Sigmoid colon (tissue), 7 donors: Measurements from ENCODE around the gene PTGER2. TPM values are rescaled to one million over a fixed set of nuclear protein-coding genes. Genes with fewer than 3 reads are reported as not detected.

Experiments used
- DNase-seq: peaks from one replicate; pipeline ENCODE4 v3.0.0-alpha.2; 2019
- H3K27ac ChIP-seq, 4 donors: fragments of 200-600 bp; sonication (generic); one replicate each; pipeline ENCODE4 v1.5.1; 2016 to 2019; ENCODE audit warnings: mild to moderate bottlenecking in 1 of 4
- H3K27me3 ChIP-seq, 3 donors: fragments of 200-600 bp; sonication (generic); one replicate each; pipeline ENCODE4 v1.5.1; 2019; ENCODE audit warnings: mild to moderate bottlenecking in 1 of 3
- H3K36me3 ChIP-seq, 4 donors: fragments of 200-600 bp; sonication (generic); one replicate each; pipeline ENCODE4 v1.5.1; 2016 to 2019
- H3K4me1 ChIP-seq, 4 donors: fragments of 200-600 bp; sonication (generic); one replicate each; pipeline ENCODE4 v1.5.1; 2017 to 2019
- H3K4me3 ChIP-seq, 4 donors: fragments of 200-600 bp; sonication (generic); one replicate each; pipeline ENCODE4 v1.5.1; 2017 to 2019; ENCODE audit warnings: mild to moderate bottlenecking in 2 of 4, moderate library complexity in 1 of 4
- H3K9me3 ChIP-seq, 4 donors: fragments of 200-600 bp in 3 of 4; sonication (generic) in 3 of 4; one replicate each; pipeline versions ENCODE4 v1.5.1 to v1.6.1; 2013 to 2019
- EP300 ChIP-seq, 4 donors: sonication (generic); formaldehyde crosslinking; IDR thresholded peaks; one replicate each; pipeline ENCODE4 v1.6.1; 2017; ENCODE audit warnings: antibody characterized with exemption in 4 of 4
- POLR2A ChIP-seq, 2 donors: fragments of 450-650 bp; IDR thresholded peaks; one replicate each; pipeline ENCODE4 v1.6.1; 2016; ENCODE audit warnings: antibody characterized with exemption in 2 of 2, mild to moderate bottlenecking in 2 of 2, moderate library complexity in 2 of 2
- POLR2AphosphoS5 ChIP-seq, 4 donors: sonication (generic); formaldehyde crosslinking; IDR thresholded peaks; one replicate each; pipeline ENCODE4 v1.6.1; 2017; ENCODE audit warnings: antibody characterized with exemption in 4 of 4
- WGBS, 2 donors: extraction: QIAGEN DNeasy Blood & Tissue Kit; methylation state at CpG; one replicate each; pipeline ENCODE4 v1.1.7; 2013; 5-methylcytosine and 5-hydroxymethylcytosine counted together
- intact Hi-C: fragments of 100-400 bp; cut with DNase I; formaldehyde crosslinking; loops from one replicate; pipeline ENCODE4 v1.15.1; 2023
- polyA plus RNA-seq, 3 donors: library from polyadenylated mRNA; stranded (reverse); fragments of 200-250 nt; gene quantifications; one replicate each; pipeline ENCODE4 v1.2.3, GENCODE V29; 2013
- total RNA-seq, 4 donors: library from RNA; depleted of rRNA; stranded (reverse); fragments of >200 nt; gene quantifications; one replicate each; pipeline ENCODE4 v1.1.0, GENCODE V29; 2016
- TF ChIP-seq, protein P1 (sequence below), 4 experiments: fragments of 450-650 bp in 3 of 4; fragments of 200-600 bp in 1 of 4; IDR thresholded peaks; one replicate each; pipeline ENCODE4 v1.5.1; 2016 to 2019; ENCODE audit warnings: antibody characterized with exemption in 4 of 4, mild to moderate bottlenecking in 3 of 4, moderate library complexity in 2 of 4
- donor health status: healthy with polysubstance abuse.
- donor health status: Bipolar disorder and iron deficiency.
- donor health status: healthy.

PTGER2 gene
- total and polyA plus RNA-seq, 7 donors, result 0.55 to 3.9 (median 2.5) TPM

DNA sequence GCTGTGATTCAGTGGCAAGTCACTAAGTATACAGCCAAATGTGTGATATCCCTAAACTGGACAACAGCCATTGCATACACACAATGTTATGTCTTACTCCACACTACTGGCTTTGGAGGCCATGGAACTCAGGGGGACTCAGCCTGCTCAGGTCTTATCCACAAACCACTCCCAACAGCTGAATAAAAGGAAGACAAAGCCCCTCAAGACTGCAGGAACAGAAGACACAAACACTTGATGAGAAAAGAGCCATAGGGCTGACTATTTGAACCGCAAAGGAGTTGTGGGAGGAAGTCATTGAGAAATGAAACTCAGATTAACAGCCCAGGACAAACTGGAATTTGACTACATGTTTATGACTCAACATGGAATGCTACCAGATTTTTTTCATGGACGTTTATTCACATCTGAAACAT lies 40.9 kb downstream of the PTGER2 start:
- H3K9me3 ChIP-seq, result no peaks in the 10 kb centered on the region
- intact Hi-C loops, result loop anchor here (10.0 kb wide), 1 partner anchor 960 kb away; no protein-coding TSS in a partner anchor
- no peak overlapping the region for H3K4me3 ChIP-seq
- peaks cover 0 to 32% (median 25%) of the 10 kb centered on the region in 4 donors for H3K4me1 ChIP-seq
- peaks cover 0 to 35% (median 10%) of the 10 kb centered on the region in 3 donors for H3K27me3 ChIP-seq
- H3K27ac ChIP-seq, result no peak overlapping the region
- TF ChIP-seq EP300 (IDR thresholded peaks at IDR 0.05) (no peak), POLR2A (IDR thresholded peaks at IDR 0.05) (no peak), POLR2AphosphoS5 (IDR thresholded peaks at IDR 0.05) (no peak)
- TF ChIP-seq, protein P1, sequence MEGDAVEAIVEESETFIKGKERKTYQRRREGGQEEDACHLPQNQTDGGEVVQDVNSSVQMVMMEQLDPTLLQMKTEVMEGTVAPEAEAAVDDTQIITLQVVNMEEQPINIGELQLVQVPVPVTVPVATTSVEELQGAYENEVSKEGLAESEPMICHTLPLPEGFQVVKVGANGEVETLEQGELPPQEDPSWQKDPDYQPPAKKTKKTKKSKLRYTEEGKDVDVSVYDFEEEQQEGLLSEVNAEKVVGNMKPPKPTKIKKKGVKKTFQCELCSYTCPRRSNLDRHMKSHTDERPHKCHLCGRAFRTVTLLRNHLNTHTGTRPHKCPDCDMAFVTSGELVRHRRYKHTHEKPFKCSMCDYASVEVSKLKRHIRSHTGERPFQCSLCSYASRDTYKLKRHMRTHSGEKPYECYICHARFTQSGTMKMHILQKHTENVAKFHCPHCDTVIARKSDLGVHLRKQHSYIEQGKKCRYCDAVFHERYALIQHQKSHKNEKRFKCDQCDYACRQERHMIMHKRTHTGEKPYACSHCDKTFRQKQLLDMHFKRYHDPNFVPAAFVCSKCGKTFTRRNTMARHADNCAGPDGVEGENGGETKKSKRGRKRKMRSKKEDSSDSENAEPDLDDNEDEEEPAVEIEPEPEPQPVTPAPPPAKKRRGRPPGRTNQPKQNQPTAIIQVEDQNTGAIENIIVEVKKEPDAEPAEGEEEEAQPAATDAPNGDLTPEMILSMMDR (IDR thresholded peaks at IDR 0.05), result no peak
- DNase-seq, result no peak
- no peaks in the 10 kb centered on the region for H3K36me3 ChIP-seq
- 8 to 22% methylated on average over 2 of the region's 2 CpGs for WGBS, 2 donors

DNA sequence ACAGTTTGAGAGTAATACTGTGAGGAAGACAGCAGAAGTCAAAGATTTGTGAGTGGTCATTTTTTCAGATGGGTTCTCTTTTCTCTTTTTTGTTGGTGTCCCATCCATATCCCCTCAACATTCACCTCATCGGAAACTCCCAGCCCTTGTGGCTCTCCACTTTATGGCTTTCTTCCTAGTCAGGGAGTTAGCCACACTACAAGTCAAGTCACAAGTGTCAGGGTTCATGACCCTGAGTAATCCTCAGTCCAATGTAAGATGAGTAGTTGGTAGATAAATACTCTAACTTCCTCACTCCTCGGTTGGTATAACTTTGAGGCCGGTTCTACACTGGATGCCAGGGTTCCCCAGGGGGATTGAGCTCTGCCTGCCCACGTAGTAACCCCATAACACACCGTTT lies 41.4 kb downstream of the PTGER2 start:
- Histone ChIP-seq H3K27me3 (peaks cover 0 to 36% (median 10%) of the 10 kb centered on the region in 3 donors), H3K27ac (no peak overlapping the region), H3K4me3 (no peak overlapping the region), H3K4me1 (peaks cover 0 to 27% (median 22%) of the 10 kb centered on the region in 4 donors), H3K9me3 (no peaks in the 10 kb centered on the region), H3K36me3 (no peaks in the 10 kb centered on the region)
- 31 to 53% methylated on average over 5 of the region's 5 CpGs for WGBS, 2 donors
- TF ChIP-seq POLR2A (IDR thresholded peaks at IDR 0.05), result no peak
- TF ChIP-seq, protein P1 (IDR thresholded peaks at IDR 0.05), result no peak
- no peak for TF ChIP-seq EP300 (IDR thresholded peaks at IDR 0.05)
- TF ChIP-seq POLR2AphosphoS5 (IDR thresholded peaks at IDR 0.05), result no peak
- intact Hi-C loops, result loop anchor here (10.0 kb wide), 1 partner anchor 961 kb away; no protein-coding TSS in a partner anchor
- no peak for DNase-seq

DNA sequence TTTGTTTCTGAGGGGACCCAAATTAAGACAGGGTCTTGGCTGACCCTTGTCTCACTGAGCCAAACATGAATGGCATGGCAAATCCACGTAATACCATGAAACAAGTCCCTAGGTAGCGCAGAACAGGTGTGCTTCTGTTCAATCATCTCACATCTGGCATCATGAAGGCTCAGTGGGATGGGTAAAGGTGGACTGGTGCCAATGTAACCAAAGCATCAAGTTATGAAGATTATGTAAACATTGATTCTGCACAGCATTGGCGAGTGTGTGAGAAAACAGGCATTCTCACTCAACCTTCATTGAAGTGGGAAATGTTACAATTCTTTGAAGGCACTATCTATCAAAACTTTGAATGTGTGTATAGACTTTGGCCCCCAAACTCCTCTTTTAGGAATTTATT lies 41.9 kb downstream of the PTGER2 start:
- 27 to 77% methylated on average over 3 of the region's 3 CpGs for WGBS, 2 donors

DNA sequence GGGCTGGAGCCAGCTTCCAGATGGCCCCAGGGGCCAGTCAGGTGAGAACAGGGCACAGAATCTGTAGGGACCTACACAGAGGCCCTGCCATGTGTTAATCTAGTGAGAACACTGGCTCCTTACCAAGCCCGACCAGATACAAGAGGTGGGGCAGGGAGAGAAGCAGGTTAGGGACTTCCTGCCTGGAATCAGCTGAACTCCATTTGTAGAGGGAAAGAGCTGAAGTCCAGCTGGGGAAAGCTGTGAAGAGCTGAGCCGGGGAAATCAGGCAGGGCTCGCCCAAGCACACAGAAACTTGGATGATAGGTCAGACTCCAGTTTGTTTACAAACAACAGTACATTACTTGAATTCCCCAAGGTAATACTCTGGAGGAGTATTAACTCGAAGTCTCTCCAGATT lies 46.7 kb downstream of the PTGER2 start:
- no peak overlapping the region for H3K27ac ChIP-seq
- intact Hi-C loops, result no loop called here
- no peaks in the 10 kb centered on the region for H3K36me3 ChIP-seq
- TF ChIP-seq POLR2A (IDR thresholded peaks at IDR 0.05) (no peak), EP300 (IDR thresholded peaks at IDR 0.05) (no peak), POLR2AphosphoS5 (IDR thresholded peaks at IDR 0.05) (no peak)
- TF ChIP-seq, protein P1 (IDR thresholded peaks at IDR 0.05), result no peak
- peaks cover 0 to 14% (median 1%) of the 10 kb centered on the region in 3 donors for H3K27me3 ChIP-seq
- WGBS, 2 donors, result 21 to 57% methylated on average over 4 of the region's 4 CpGs
- H3K4me3 ChIP-seq, result no peak overlapping the region
- H3K4me1 ChIP-seq, result peaks cover 0 to 34% (median 11%) of the 10 kb centered on the region in 4 donors
- no peaks in the 10 kb centered on the region for H3K9me3 ChIP-seq
- DNase-seq, result peak; percentile 66

More for the DNA sequence above, 41.9 kb downstream of the PTGER2 start:
- Histone ChIP-seq H3K27ac (no peak overlapping the region), H3K4me1 (peaks cover 0 to 22% (median 17%) of the 10 kb centered on the region in 4 donors), H3K9me3 (no peaks in the 10 kb centered on the region), H3K36me3 (no peaks in the 10 kb centered on the region), H3K27me3 (peaks cover 0 to 36% (median 10%) of the 10 kb centered on the region in 3 donors), H3K4me3 (no peak overlapping the region)
- DNase-seq, result no peak
- TF ChIP-seq POLR2A (IDR thresholded peaks at IDR 0.05) (no peak), POLR2AphosphoS5 (IDR thresholded peaks at IDR 0.05) (no peak), EP300 (IDR thresholded peaks at IDR 0.05) (no peak)
- TF ChIP-seq, protein P1 (IDR thresholded peaks at IDR 0.05), result no peak
- intact Hi-C loops, result loop anchor here (10.0 kb wide), 1 partner anchor 961 kb away; no protein-coding TSS in a partner anchor
